OCI-LY3 (cell line): Measurements from ENCODE around the gene MIA2.

Experiments
- H2AFZ ChIP-seq: fragments of 200-600, 300-600 bp; shearing (Covaris generic); 2 replicates; pipeline ENCODE4 v1.6.0; 2014; ENCODE audit warnings: antibody characterized with exemption, low read depth, low read length
- H3K27ac ChIP-seq: fragments of 200-600, 300-600 bp; sonication (generic); 2 replicates; pipeline ENCODE4 v1.5.1; 2014; ENCODE audit warnings: mild to moderate bottlenecking, low read length, moderate library complexity, mixed read lengths
- H3K27me3 ChIP-seq: fragments of 200-600, 300-600 bp; sonication (generic); 2 replicates; pipeline ENCODE4 v1.6.1; 2014; ENCODE audit warnings: low read depth, low read length, mixed read lengths
- H3K36me3 ChIP-seq: fragments of 200-600, 300-600 bp; sonication (generic); replicated peaks from 2 replicates; pipeline ENCODE3; 2014; ENCODE audit warnings: low read depth, low read length, mixed read lengths
- H3K4me1 ChIP-seq: fragments of 300-600, 200-600 bp; sonication (generic); 2 replicates; pipeline ENCODE4 v1.6.1; 2014; ENCODE audit warnings: low read length, mixed read lengths
- H3K4me2 ChIP-seq: fragments of 200-600, 300-600 bp; sonication (generic); 2 replicates; pipeline ENCODE4 v1.6.1; 2014; ENCODE audit warnings: low read length, mixed read lengths
- H3K4me3 ChIP-seq: fragments of 300-600, 200-600 bp; sonication (generic); 2 replicates; pipeline ENCODE4 v1.5.1; 2014; ENCODE audit warnings: antibody characterized with exemption, mild to moderate bottlenecking, low read length, moderate library complexity
- H3K79me2 ChIP-seq: fragments of 300-600, 200-600 bp; shearing (Covaris generic); 2 replicates; pipeline ENCODE4 v1.6.1; 2014; ENCODE audit warnings: mild to moderate bottlenecking, low read length, mixed read lengths
- H3K9ac ChIP-seq: fragments of 300-600, 200-600 bp; shearing (Covaris generic); 2 replicates; pipeline ENCODE4 v1.6.0; 2014; ENCODE audit warnings: mild to moderate bottlenecking, low read length, moderate library complexity
- H3K9me3 ChIP-seq: fragments of 200-600, 300-600 bp; shearing (Covaris generic); 2 replicates; pipeline ENCODE4 v1.6.1; 2014; ENCODE audit warnings: low read length, mixed read lengths; ENCODE audit not compliant: insufficient read depth
- H4K20me1 ChIP-seq: fragments of 200-600, 300-600 bp; sonication (generic); 2 replicates; pipeline ENCODE4 v1.6.1; 2016; ENCODE audit warnings: low read length, mixed read lengths; ENCODE audit not compliant: insufficient read depth
- CTCF ChIP-seq: fragments of 200-600, 300-600 bp; sonication (generic); IDR thresholded peaks from 2 replicates; pipeline ENCODE4 v1.5.1; 2014; ENCODE audit warnings: antibody characterized with exemption, low read length, low read depth
- EZH2phosphoT487 ChIP-seq: fragments of 200-600 bp; shearing (Covaris generic); IDR thresholded peaks from 2 replicates; pipeline ENCODE4 v1.6.1; 2018; ENCODE audit warnings: antibody characterized with exemption, mixed run types, low read depth

The MIA2 gene

GRCh38 chr14:39364509-39364908 is 130.8 kb downstream of the MIA2 start:
- H2AFZ ChIP-seq, result no peak overlapping the region
- no peaks in the 10 kb centered on the region for H4K20me1 ChIP-seq
- no peak overlapping the region for H3K4me3 ChIP-seq
- peaks cover 13% of the 10 kb centered on the region for H3K36me3 ChIP-seq
- no peak overlapping the region for H3K4me2 ChIP-seq
- H3K27me3 ChIP-seq, result no peaks in the 10 kb centered on the region
- TF ChIP-seq EZH2phosphoT487 (no peak), CTCF (no peak)
- no peaks in the 10 kb centered on the region for H3K4me1 ChIP-seq
- H3K27ac ChIP-seq, result no peak overlapping the region
- H3K9ac ChIP-seq, result no peak overlapping the region
- no peaks in the 10 kb centered on the region for H3K79me2 ChIP-seq
- 0 out of 2 replicates have a peak, but pooled peaks cover 7% of the 10 kb centered on the region for H3K9me3 ChIP-seq

GRCh38 chr14:39365354-39365753 is 131.6 kb downstream of the MIA2 start:
- no peak overlapping the region for H3K4me2 ChIP-seq
- no peak overlapping the region for H3K27ac ChIP-seq
- no peaks in the 10 kb centered on the region for H3K4me1 ChIP-seq
- H3K36me3 ChIP-seq, result peaks cover 13% of the 10 kb centered on the region
- no peaks in the 10 kb centered on the region for H3K27me3 ChIP-seq
- no peak for TF ChIP-seq CTCF
- no peak for TF ChIP-seq EZH2phosphoT487
- no peak overlapping the region for H3K4me3 ChIP-seq
- no peak overlapping the region for H3K9ac ChIP-seq
- H4K20me1 ChIP-seq, result no peaks in the 10 kb centered on the region
- H2AFZ ChIP-seq, result no peak overlapping the region
- H3K9me3 ChIP-seq, result 0 out of 2 replicates have a peak, but pooled peaks cover 7% of the 10 kb centered on the region
- H3K79me2 ChIP-seq, result no peaks in the 10 kb centered on the region

- Histone ChIP-seq H3K36me3 (peaks cover 13% of the 10 kb centered on the region), H3K79me2 (no peaks in the 10 kb centered on the region), H3K27ac (no peak overlapping the region), H3K27me3 (no peaks in the 10 kb centered on the region), H3K4me1 (no peaks in the 10 kb centered on the region), H3K9me3 (0 out of 2 replicates have a peak, but pooled peaks cover 7% of the 10 kb centered on the region), H3K4me3 (no peak overlapping the region), H2AFZ (no peak overlapping the region), H3K4me2 (no peak overlapping the region), H3K9ac (no peak overlapping the region), H4K20me1 (no peaks in the 10 kb centered on the region)
- TF ChIP-seq EZH2phosphoT487 (no peak), CTCF (no peak)
Observed at GRCh38 chr14:39366460-39367386, 133.0 kb downstream of the MIA2 start.

GRCh38 chr14:39367387-39367751 is 133.7 kb downstream of the MIA2 start:
- Histone ChIP-seq H3K9ac (no peak overlapping the region), H3K79me2 (no peaks in the 10 kb centered on the region), H2AFZ (no peak overlapping the region), H3K27me3 (no peaks in the 10 kb centered on the region), H3K4me3 (no peak overlapping the region), H4K20me1 (no peaks in the 10 kb centered on the region), H3K27ac (no peak overlapping the region), H3K4me2 (no peak overlapping the region), H3K4me1 (no peaks in the 10 kb centered on the region), H3K9me3 (0 out of 2 replicates have a peak, but pooled peaks cover 7% of the 10 kb centered on the region), H3K36me3 (peaks cover 13% of the 10 kb centered on the region)
- no peak for TF ChIP-seq CTCF
- no peak for TF ChIP-seq EZH2phosphoT487
